Measurements from ENCODE around the gene CCDC102B. TPM values are rescaled to one million over a fixed set of nuclear protein-coding genes. Genes with fewer than 3 reads are reported as not detected.

CCDC102B gene
- total and polyA plus RNA-seq, 2 donors (not counting 1 experiment from before 2014, with no cell fraction given) = 3.9 to 4.0 TPM

GRCh38 chr18:68937029-68937599 lies 139.2 kb downstream of the CCDC102B start:
- Mint-ChIP-seq H3K4me3 (no peak overlapping the region), H3K4me1 (no peaks in the 10 kb centered on the region), H3K27me3 (no peaks in the 10 kb centered on the region), H3K9me3 (ENCODE audit: insufficient read depth) (no peaks in the 10 kb centered on the region), H3K27ac (no peak overlapping the region)
- ChIA-PET POLR2A (no interaction called here), CTCF (no interaction called here)
- Histone ChIP-seq H3K27ac (ENCODE audit: low read length in 2 of 2) (no peak overlapping the region), H3K9ac (ENCODE audit: low read length) (no peak overlapping the region), H3K27me3 (replicated peaks in 1 of 4; ENCODE audit: control extremely low read depth in 1 of 4, control insufficient read depth in 3 of 4, insufficient read depth in 4 of 4, low read length in 3 of 4) (no peaks in the 10 kb centered on the region), H3K36me3 (replicated peaks in 1 of 2; ENCODE audit: control extremely low read depth in 1 of 2, control insufficient read depth in 1 of 2, extremely low read depth in 1 of 2, insufficient read depth in 2 of 2, low read length in 1 of 2) (no peaks in the 10 kb centered on the region), H3K4me1 (ENCODE audit: control insufficient read depth in 2 of 2, insufficient read depth in 2 of 2, low read length in 2 of 2) (no peaks in the 10 kb centered on the region), H2AFZ (ENCODE audit: insufficient read depth, low read depth, low read length, poor library complexity, severe bottlenecking) (no peak overlapping the region), H3K79me2 (ENCODE audit: control insufficient read depth, insufficient read depth, low read length) (no peaks in the 10 kb centered on the region), H4K20me1 (ENCODE audit: control insufficient read depth, insufficient read depth, low read length, poor library complexity, severe bottlenecking) (no peaks in the 10 kb centered on the region), H3K4me3 (ENCODE audit: control extremely low read depth in 1 of 5, extremely low read depth in 1 of 5, insufficient read depth in 1 of 5, low read depth in 2 of 5, low read length in 4 of 5) (no peak overlapping the region), H3K4me2 (replicated peaks; ENCODE audit: low read depth, low read length, poor library complexity, severe bottlenecking) (no peak overlapping the region), H3K9me3 (ENCODE audit: control extremely low read depth in 1 of 3, control insufficient read depth in 2 of 3, insufficient read depth in 1 of 3, low read length in 2 of 3) (no peaks in the 10 kb centered on the region)
- no peak for TF ChIP-seq CTCF (IDR thresholded peaks at IDR 0.05)
- TF ChIP-seq EZH2 (IDR thresholded peaks at IDR 0.05; ENCODE audit: borderline replicate concordance, insufficient read depth, low read depth, low read length, poor library complexity, severe bottlenecking) = no peak
- ATAC-seq (ENCODE audit: low read depth) = no peak
- intact Hi-C loops (cut with micrococcal nuclease) = no loop called here
- 84% methylated on average over 3 of the region's 4 CpGs for WGBS (ENCODE audit: insufficient coverage)
- no peak for DNase-seq

- H3K4me1 ChIP-seq (ENCODE audit: control insufficient read depth in 2 of 2, insufficient read depth in 2 of 2, low read length in 2 of 2) = no peaks in the 10 kb centered on the region
- ATAC-seq (ENCODE audit: low read depth) (no peak), DNase-seq (no peak)
- H3K27me3 Mint-ChIP-seq = no peaks in the 10 kb centered on the region
- H3K9me3 ChIP-seq (ENCODE audit: control extremely low read depth in 1 of 3, control insufficient read depth in 2 of 3, insufficient read depth in 1 of 3, low read length in 2 of 3) = no peaks in the 10 kb centered on the region
- H3K4me2 ChIP-seq (replicated peaks; ENCODE audit: low read depth, low read length, poor library complexity, severe bottlenecking) = no peak overlapping the region
- WGBS (ENCODE audit: insufficient coverage) = no CpG with 5 or more reads among the region's 2 CpGs
- no peaks in the 10 kb centered on the region for H3K9me3 Mint-ChIP-seq (ENCODE audit: insufficient read depth)
- H3K4me1 Mint-ChIP-seq = no peaks in the 10 kb centered on the region
- ChIA-PET CTCF (no interaction called here), POLR2A (no interaction called here)
- H2AFZ ChIP-seq (ENCODE audit: insufficient read depth, low read depth, low read length, poor library complexity, severe bottlenecking) = no peak overlapping the region
- no peak overlapping the region for H3K4me3 ChIP-seq (ENCODE audit: control extremely low read depth in 1 of 5, extremely low read depth in 1 of 5, insufficient read depth in 1 of 5, low read depth in 2 of 5, low read length in 4 of 5)
- intact Hi-C loops (cut with micrococcal nuclease) = no loop called here
- H3K79me2 ChIP-seq (ENCODE audit: control insufficient read depth, insufficient read depth, low read length) = no peaks in the 10 kb centered on the region
- H3K27ac Mint-ChIP-seq = no peak overlapping the region
- no peak overlapping the region for H3K4me3 Mint-ChIP-seq
- TF ChIP-seq CTCF (IDR thresholded peaks at IDR 0.05) (no peak), EZH2 (IDR thresholded peaks at IDR 0.05; ENCODE audit: borderline replicate concordance, insufficient read depth, low read depth, low read length, poor library complexity, severe bottlenecking) (no peak)
- H3K36me3 ChIP-seq (replicated peaks in 1 of 2; ENCODE audit: control extremely low read depth in 1 of 2, control insufficient read depth in 1 of 2, extremely low read depth in 1 of 2, insufficient read depth in 2 of 2, low read length in 1 of 2) = no peaks in the 10 kb centered on the region
- no peaks in the 10 kb centered on the region for H3K27me3 ChIP-seq (replicated peaks in 1 of 4; ENCODE audit: control extremely low read depth in 1 of 4, control insufficient read depth in 3 of 4, insufficient read depth in 4 of 4, low read length in 3 of 4)
- no peaks in the 10 kb centered on the region for H4K20me1 ChIP-seq (ENCODE audit: control insufficient read depth, insufficient read depth, low read length, poor library complexity, severe bottlenecking)
- H3K9ac ChIP-seq (ENCODE audit: low read length) = no peak overlapping the region
- H3K27ac ChIP-seq (ENCODE audit: low read length in 2 of 2) = no peak overlapping the region
Observed at GRCh38 chr18:68940039-68940438, 142.2 kb downstream of the CCDC102B start.
